Measurements from ENCODE around the gene HS6ST1. TPM values are rescaled to one million over a fixed set of nuclear protein-coding genes. Genes with fewer than 3 reads are reported as not detected.
A peak's percentile ranks its signal among the peaks of the same experiment; 100 is the strongest.

HS6ST1 gene
- total and polyA plus RNA-seq, 3 donors from 2014 or later = 58.7 to 203 (median 143) TPM

DNA sequence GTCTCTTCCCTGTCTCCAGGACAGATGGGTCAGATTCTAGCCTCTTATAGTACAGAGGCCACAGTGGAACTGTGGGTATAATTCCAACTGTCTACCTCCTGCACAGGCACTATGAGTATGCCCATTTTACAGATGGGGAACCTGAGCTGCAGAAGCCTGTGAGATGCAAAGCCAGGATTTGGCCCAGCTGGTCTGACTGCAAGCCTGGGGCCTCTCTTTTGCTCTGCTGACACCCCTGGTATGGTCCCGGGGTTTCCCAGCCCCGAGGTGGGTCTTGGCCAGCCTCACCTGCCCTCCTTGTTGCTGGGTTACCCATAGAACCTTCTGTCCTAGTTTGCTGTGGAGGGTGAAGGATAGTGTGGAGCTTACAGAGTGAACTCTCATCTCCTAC, 9.8 kb downstream of the HS6ST1 start:
- H3K9me3 ChIP-seq = no peaks in the 10 kb centered on the region
- H3K27me3 ChIP-seq = no peaks in the 10 kb centered on the region
- intact Hi-C loops (cut with DNase I; ENCODE audit: low total_unique reads) = no loop called here
- no peak overlapping the region for H3K4me3 ChIP-seq
- 49% methylated on average over 2 of the region's 2 CpGs; no CpG with 5 or more reads in 1 of the 2 donors for WGBS, 2 donors
- TF ChIP-seq CTCF (IDR thresholded peaks at IDR 0.05) (no peak), POLR2A (IDR thresholded peaks at IDR 0.05) (no peak)
- DNase-seq = no peak
- H3K27ac ChIP-seq = peak overlapping the region in 1 of 2 donors; percentile 48
- H3K4me1 ChIP-seq = peaks cover 90% of the 10 kb centered on the region
- no peaks in the 10 kb centered on the region for H3K36me3 ChIP-seq (ENCODE audit: low read depth, missing control alignments)

DNA sequence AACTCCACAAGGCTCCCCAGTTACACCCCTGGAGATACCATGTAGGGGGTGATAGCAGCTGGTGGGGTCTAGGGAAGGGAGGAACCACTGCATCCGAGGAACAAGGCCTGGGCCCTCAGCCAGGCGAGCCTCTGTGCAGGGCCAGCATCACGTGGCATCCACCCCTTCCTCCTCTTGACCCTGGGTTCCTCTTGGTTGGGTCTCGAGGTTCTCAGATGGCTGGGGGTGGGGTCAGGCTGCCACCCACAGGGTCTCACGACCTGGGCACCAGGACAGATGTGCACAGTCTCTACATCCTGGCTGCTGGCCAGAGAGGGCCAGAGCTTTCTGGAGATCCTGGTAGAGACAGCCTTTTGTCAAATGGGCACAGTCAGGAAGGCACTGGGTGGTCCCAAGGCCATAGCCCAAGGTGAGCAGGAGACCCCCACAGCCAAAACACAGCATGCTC, 10.4 kb downstream of the HS6ST1 start:
- no peaks in the 10 kb centered on the region for H3K36me3 ChIP-seq (ENCODE audit: low read depth, missing control alignments)
- peak overlapping the region in 1 of 2 donors; percentile 15 for H3K27ac ChIP-seq
- DNase-seq = no peak
- WGBS, 2 donors = 33 to 66% methylated on average over 5 of the region's 5 CpGs
- TF ChIP-seq POLR2A (IDR thresholded peaks at IDR 0.05) (no peak), CTCF (IDR thresholded peaks at IDR 0.05) (no peak)
- H3K4me1 ChIP-seq = peaks cover 86% of the 10 kb centered on the region
- H3K27me3 ChIP-seq = no peaks in the 10 kb centered on the region
- no peak overlapping the region for H3K4me3 ChIP-seq
- no peaks in the 10 kb centered on the region for H3K9me3 ChIP-seq
- intact Hi-C loops (cut with DNase I; ENCODE audit: low total_unique reads) = no loop called here

- Histone ChIP-seq H3K27ac (peak overlapping the region in 1 of 2 donors; percentile 15), H3K4me3 (no peak overlapping the region), H3K9me3 (no peaks in the 10 kb centered on the region), H3K4me1 (peaks cover 86% of the 10 kb centered on the region), H3K36me3 (ENCODE audit: low read depth, missing control alignments) (no peaks in the 10 kb centered on the region), H3K27me3 (no peaks in the 10 kb centered on the region)
- no peak for TF ChIP-seq POLR2A (IDR thresholded peaks at IDR 0.05)
- intact Hi-C loops (cut with DNase I; ENCODE audit: low total_unique reads) = no loop called here
- no peak for DNase-seq
- WGBS, 2 donors = 61 to 91% methylated on average over 12 of the region's 12 CpGs
Measured at GRCh38 chr2:128307595-128307994, 11.1 kb downstream of the HS6ST1 start.

DNA sequence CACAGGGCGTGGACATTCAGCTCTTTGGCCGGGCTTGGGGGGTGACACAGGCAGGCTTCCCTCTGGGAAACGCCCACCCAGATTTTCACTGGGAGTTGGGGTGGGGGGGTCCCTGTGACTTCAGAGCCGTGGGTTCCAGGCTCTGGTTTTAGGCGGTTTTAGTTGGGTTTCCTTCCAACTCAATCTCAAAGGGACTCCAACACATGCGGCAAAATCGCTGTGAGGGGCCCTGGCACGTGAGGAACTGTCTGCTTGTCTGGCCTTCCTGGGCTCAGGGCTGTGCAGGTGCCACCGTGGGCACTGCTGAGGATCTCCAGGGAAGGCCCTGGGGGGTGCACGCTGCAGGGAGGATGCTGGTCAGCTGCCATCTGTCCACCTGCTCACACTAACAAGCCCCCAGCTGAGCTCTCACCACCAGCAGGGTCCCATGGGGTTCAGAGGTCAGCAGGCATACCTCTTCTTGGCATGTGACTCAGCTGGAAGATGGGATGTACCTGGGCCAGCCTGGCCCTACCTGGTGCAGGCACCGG, 11.7 kb downstream of the HS6ST1 start:
- Histone ChIP-seq H3K4me3 (no peak overlapping the region), H3K4me1 (peaks cover 89% of the 10 kb centered on the region), H3K36me3 (ENCODE audit: low read depth, missing control alignments) (no peaks in the 10 kb centered on the region), H3K9me3 (no peaks in the 10 kb centered on the region), H3K27me3 (no peaks in the 10 kb centered on the region), H3K27ac (peak overlapping the region in 1 of 2 donors; percentile 65)
- TF ChIP-seq CTCF (IDR thresholded peaks at IDR 0.05) (no peak), POLR2A (IDR thresholded peaks at IDR 0.05) (no peak)
- WGBS, 2 donors = 66 to 83% methylated on average over 8 to 11 of the region's 11 CpGs
- DNase-seq = no peak
- intact Hi-C loops (cut with DNase I; ENCODE audit: low total_unique reads) = no loop called here

DNA sequence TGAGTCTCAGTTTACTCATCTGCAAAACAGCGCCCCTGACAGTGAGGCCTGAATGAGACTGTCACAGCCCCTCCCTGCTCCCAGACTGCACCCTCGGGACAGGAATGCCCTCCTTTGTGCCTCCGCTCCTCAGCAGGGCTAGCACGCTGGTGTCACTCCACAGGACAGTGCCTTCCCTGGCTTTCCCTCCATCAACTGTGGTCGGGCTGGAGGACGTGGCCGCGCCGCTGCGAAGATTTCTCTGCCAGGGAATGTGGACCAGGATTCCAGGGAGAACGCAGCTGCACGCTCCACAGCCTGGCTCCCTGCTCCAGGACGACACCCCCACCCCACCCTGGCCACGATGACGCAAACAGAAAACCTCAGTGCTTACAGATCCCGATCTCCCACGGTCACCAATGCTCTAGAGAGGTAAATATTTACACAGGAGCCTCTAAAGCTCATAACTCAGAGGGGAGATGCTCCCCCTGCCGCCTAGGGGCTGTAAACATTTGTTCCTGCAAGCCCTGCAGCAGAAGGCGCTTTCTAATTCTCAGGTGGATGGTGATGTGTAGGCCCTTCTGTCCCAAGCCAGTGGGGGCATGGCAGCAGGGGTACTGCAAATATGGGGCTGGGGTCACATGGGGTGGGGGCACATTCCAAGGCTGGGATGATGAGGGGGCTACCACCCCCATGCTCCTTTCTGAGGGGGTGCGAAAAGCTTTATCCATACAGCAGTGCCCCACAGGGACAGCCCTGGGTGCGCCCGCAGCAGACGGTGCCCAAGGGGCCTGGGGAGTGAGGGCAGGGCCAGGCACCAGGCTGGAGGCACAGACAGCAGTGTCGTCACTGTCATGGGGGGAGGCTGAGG, 12.4 kb downstream of the HS6ST1 start:
- peak overlapping the region in 1 of 2 donors; percentile 65 for H3K27ac ChIP-seq
- no peak overlapping the region for H3K4me3 ChIP-seq
- H3K4me1 ChIP-seq = peaks cover 89% of the 10 kb centered on the region
- TF ChIP-seq CTCF (IDR thresholded peaks at IDR 0.05) = no peak
- no peaks in the 10 kb centered on the region for H3K36me3 ChIP-seq (ENCODE audit: low read depth, missing control alignments)
- intact Hi-C loops (cut with DNase I; ENCODE audit: low total_unique reads) = no loop called here
- 32 to 53% methylated on average over 20 to 24 of the region's 24 CpGs for WGBS, 2 donors
- H3K27me3 ChIP-seq = no peaks in the 10 kb centered on the region
- H3K9me3 ChIP-seq = no peaks in the 10 kb centered on the region
- DNase-seq = no peak

Measured in testis (tissue), 3 donors.